Measurements from ENCODE around the gene NCR1. TPM values are rescaled to one million over a fixed set of nuclear protein-coding genes. Genes with fewer than 3 reads are reported as not detected.

NCR1 gene, protein sequence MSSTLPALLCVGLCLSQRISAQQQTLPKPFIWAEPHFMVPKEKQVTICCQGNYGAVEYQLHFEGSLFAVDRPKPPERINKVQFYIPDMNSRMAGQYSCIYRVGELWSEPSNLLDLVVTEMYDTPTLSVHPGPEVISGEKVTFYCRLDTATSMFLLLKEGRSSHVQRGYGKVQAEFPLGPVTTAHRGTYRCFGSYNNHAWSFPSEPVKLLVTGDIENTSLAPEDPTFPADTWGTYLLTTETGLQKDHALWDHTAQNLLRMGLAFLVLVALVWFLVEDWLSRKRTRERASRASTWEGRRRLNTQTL
- total RNA-seq, result not detected in 2 replicates

GRCh38 chr19:54905803-54906511 lies at the start of gene NCR1:
Gene NCR1 (plus strand): TSS chr19:54906148. CDS start chr19:54906188, 40 bp downstream.

DNA sequence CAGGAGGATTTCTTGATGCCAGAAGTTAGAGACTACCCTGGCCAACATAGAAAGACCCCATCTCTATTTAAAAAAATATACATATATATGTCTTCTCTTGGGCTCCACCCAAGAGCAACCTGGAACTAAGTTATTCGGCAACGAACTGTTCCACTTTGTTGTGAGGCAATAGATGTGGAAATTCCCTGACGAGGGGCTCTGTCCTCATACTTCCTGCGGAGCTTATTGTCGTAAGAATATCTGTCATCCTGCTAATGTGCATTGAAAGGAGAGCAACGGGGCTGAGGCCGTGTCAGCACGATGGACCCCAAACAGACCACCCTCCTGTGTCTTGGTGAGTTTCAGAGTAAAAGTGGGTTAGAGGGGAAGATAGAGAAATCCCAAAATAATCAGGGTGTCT lies 32.0 kb upstream of the NCR1 start, which contains the start of gene FCAR:
Gene FCAR (plus strand): TSS at position 246 of the 400 bp plus-strand sequence. CDS start 55 bp downstream, at position 301.

GRCh38 chr19:54947381-54947780 lies 41.4 kb downstream of the NCR1 start, which contains the start of gene NLRP7:
Gene NLRP7 (minus strand): TSS chr19:54947530.

Other genes starting within 250 kb of the NCR1 start
- gene LILRB4, start 243.2 kb upstream of the NCR1 start, total RNA-seq, result not detected in 2 replicates
- gene KIR3DL3, start 181.7 kb upstream of the NCR1 start, total RNA-seq, result not detected in 2 replicates
- gene KIR2DL3, start 167.6 kb upstream of the NCR1 start, total RNA-seq, result not detected in 2 replicates
- not detected in 2 replicates for gene KIR2DL1, start 136.4 kb upstream of the NCR1 start, total RNA-seq
- not detected in 2 replicates for gene KIR2DL4, start 102.5 kb upstream of the NCR1 start, total RNA-seq
- not detected in 2 replicates for gene KIR3DL1, start 89.7 kb upstream of the NCR1 start, total RNA-seq
- not detected in 2 replicates for gene KIR2DS4, start 73.5 kb upstream of the NCR1 start, total RNA-seq
- gene KIR3DL2, start 55.7 kb upstream of the NCR1 start, total RNA-seq, result not detected in 2 replicates
- not detected in 2 replicates for gene FCAR, start 31.9 kb upstream of the NCR1 start, total RNA-seq
- not detected in 2 replicates for gene NLRP7, start 41.4 kb downstream of the NCR1 start, total RNA-seq
- not detected in 2 replicates for gene NLRP2, start 60.2 kb downstream of the NCR1 start, total RNA-seq
- gene GP6, start 132.1 kb downstream of the NCR1 start, total RNA-seq, result not detected in 2 replicates
- gene RDH13, start 157.0 kb downstream of the NCR1 start, total RNA-seq, result 9.4 and 10.8 TPM in 2 replicates
- gene EPS8L1, start 169.7 kb downstream of the NCR1 start, total RNA-seq, result 0.90 and 4.9 TPM in 2 replicates
- gene PPP1R12C, start 211.5 kb downstream of the NCR1 start, total RNA-seq, result 58.6 and 82.5 TPM in 2 replicates
- 3.2 TPM in 1 of 2 replicates, not detected in the other for gene TNNT1, start 243.1 kb downstream of the NCR1 start, total RNA-seq

Measured in cardiac atrium fibroblast (primary cell).